ENCODE data around the gene SFXN1.

GRCh38 chr5:175566697-175567096 is 88.3 kb downstream of the SFXN1 start:
- no peak for TF ChIP-seq CTCF (IDR thresholded peaks at IDR 0.05 in 8 of 11, conservative IDR thresholded peaks at IDR 0.05 in 3 of 11)
- no peak for TF ChIP-seq POLR2A (IDR thresholded peaks at IDR 0.05)
- no peak for TF ChIP-seq POLR2AphosphoS5 (IDR thresholded peaks at IDR 0.05)

Measured in spleen (tissue), 7 donors.